ENCODE results near the gene MAN1A2.
"Not testable (repeated sequence)": the region's sequence is repeated elsewhere in the genome, so short reads cannot be mapped to it uniquely, and the experiment has no call there.

MAN1A2 gene

GRCh38 chr1:117339866-117340700 is 27.2 kb upstream of the MAN1A2 start:
- H3K27ac ChIP-seq (ENCODE audit: low read depth, low read length): no peak overlapping the region
- no peaks in the 10 kb centered on the region for H3K27me3 ChIP-seq (ENCODE audit: control insufficient read depth, insufficient read depth, low read length)
- no peak overlapping the region for H3K4me3 ChIP-seq (ENCODE audit: low read depth, low read length)
- H3K36me3 ChIP-seq (ENCODE audit: control insufficient read depth, insufficient read depth, low read length): no peaks in the 10 kb centered on the region
- H3K4me1 ChIP-seq (ENCODE audit: control insufficient read depth, insufficient read depth, low read length): peaks cover 6% of the 10 kb centered on the region; the same call in 1 of the 2 replicates
- H3K9me3 ChIP-seq (ENCODE audit: control insufficient read depth, insufficient read depth, low read depth, low read length): no peaks in the 10 kb centered on the region
- no peak overlapping the region for H3K9ac ChIP-seq (ENCODE audit: low read length)

GRCh38 chr1:117341123-117341522 is 26.1 kb upstream of the MAN1A2 start:
- Histone ChIP-seq H3K4me1 (ENCODE audit: control insufficient read depth, insufficient read depth, low read length) (peaks cover 7% of the 10 kb centered on the region; the same call in 1 of the 2 replicates), H3K4me3 (ENCODE audit: low read depth, low read length) (no peak overlapping the region), H3K9ac (ENCODE audit: low read length) (no peak overlapping the region), H3K9me3 (ENCODE audit: control insufficient read depth, insufficient read depth, low read depth, low read length) (no peaks in the 10 kb centered on the region), H3K36me3 (ENCODE audit: control insufficient read depth, insufficient read depth, low read length) (no peaks in the 10 kb centered on the region), H3K27me3 (ENCODE audit: control insufficient read depth, insufficient read depth, low read length) (no peaks in the 10 kb centered on the region), H3K27ac (ENCODE audit: low read depth, low read length) (no peak overlapping the region)

- Histone ChIP-seq H3K4me3 (ENCODE audit: low read depth, low read length) (no peak overlapping the region), H3K9ac (ENCODE audit: low read length) (no peak overlapping the region), H3K4me1 (ENCODE audit: control insufficient read depth, insufficient read depth, low read length) (peaks cover 16% of the 10 kb centered on the region), H3K27ac (ENCODE audit: low read depth, low read length) (no peak overlapping the region), H3K27me3 (ENCODE audit: control insufficient read depth, insufficient read depth, low read length) (no peaks in the 10 kb centered on the region), H3K9me3 (ENCODE audit: control insufficient read depth, insufficient read depth, low read depth, low read length) (no peaks in the 10 kb centered on the region), H3K36me3 (ENCODE audit: control insufficient read depth, insufficient read depth, low read length) (no peaks in the 10 kb centered on the region)
These were observed 24.9 kb upstream of the MAN1A2 start for GRCh38 chr1:117342397-117342796.

- Histone ChIP-seq H3K9ac (ENCODE audit: low read length) (no peak overlapping the region), H3K4me3 (ENCODE audit: low read depth, low read length) (no peak overlapping the region), H3K27ac (ENCODE audit: low read depth, low read length) (no peak overlapping the region), H3K4me1 (ENCODE audit: control insufficient read depth, insufficient read depth, low read length) (peaks cover 11% of the 10 kb centered on the region), H3K9me3 (ENCODE audit: control insufficient read depth, insufficient read depth, low read depth, low read length) (no peaks in the 10 kb centered on the region), H3K27me3 (ENCODE audit: control insufficient read depth, insufficient read depth, low read length) (peaks cover 5% of the 10 kb centered on the region; the same call in 1 of the 2 replicates), H3K36me3 (ENCODE audit: control insufficient read depth, insufficient read depth, low read length) (no peaks in the 10 kb centered on the region)
These were observed 20.9 kb upstream of the MAN1A2 start for GRCh38 chr1:117346206-117346928.

- Histone ChIP-seq H3K4me3 (ENCODE audit: low read depth, low read length) (no peak overlapping the region), H3K9me3 (ENCODE audit: control insufficient read depth, insufficient read depth, low read depth, low read length) (no peaks in the 10 kb centered on the region), H3K4me1 (ENCODE audit: control insufficient read depth, insufficient read depth, low read length) (peaks cover 11% of the 10 kb centered on the region), H3K27ac (ENCODE audit: low read depth, low read length) (no peak overlapping the region), H3K27me3 (ENCODE audit: control insufficient read depth, insufficient read depth, low read length) (peaks cover 5% of the 10 kb centered on the region; the same call in 1 of the 2 replicates), H3K36me3 (ENCODE audit: control insufficient read depth, insufficient read depth, low read length) (no peaks in the 10 kb centered on the region), H3K9ac (ENCODE audit: low read length) (no peak overlapping the region)
These were observed 19.3 kb upstream of the MAN1A2 start for GRCh38 chr1:117347907-117348306.

- H3K4me3 ChIP-seq (ENCODE audit: low read depth, low read length): not testable (repeated sequence)
These were observed 14.6 kb upstream of the MAN1A2 start for GRCh38 chr1:117352695-117353094.

GRCh38 chr1:117357833-117358603 is 9.2 kb upstream of the MAN1A2 start:
- not testable (repeated sequence) for H3K27me3 ChIP-seq (ENCODE audit: control insufficient read depth, insufficient read depth, low read length); H3K4me1 ChIP-seq (ENCODE audit: control insufficient read depth, insufficient read depth, low read length); H3K36me3 ChIP-seq (ENCODE audit: control insufficient read depth, insufficient read depth, low read length); H3K9me3 ChIP-seq (ENCODE audit: control insufficient read depth, insufficient read depth, low read depth, low read length); H3K27ac ChIP-seq (ENCODE audit: low read depth, low read length)
- peak overlapping the region; percentile 13 for H3K9ac ChIP-seq (ENCODE audit: low read length)
- H3K4me3 ChIP-seq (ENCODE audit: low read depth, low read length): peak overlapping the region; percentile 39

More at GRCh38 chr1:117352695-117353094, 14.6 kb upstream of the MAN1A2 start:
- not testable (repeated sequence) for H3K27ac ChIP-seq (ENCODE audit: low read depth, low read length); H3K9ac ChIP-seq (ENCODE audit: low read length); H3K4me1 ChIP-seq (ENCODE audit: control insufficient read depth, insufficient read depth, low read length); H3K9me3 ChIP-seq (ENCODE audit: control insufficient read depth, insufficient read depth, low read depth, low read length); H3K36me3 ChIP-seq (ENCODE audit: control insufficient read depth, insufficient read depth, low read length); H3K27me3 ChIP-seq (ENCODE audit: control insufficient read depth, insufficient read depth, low read length)

- Histone ChIP-seq H3K9ac (ENCODE audit: low read length) (peak overlapping the region; percentile 13), H3K4me3 (ENCODE audit: low read depth, low read length) (peak overlapping the region; percentile 39)
- H3K9me3 ChIP-seq (ENCODE audit: control insufficient read depth, insufficient read depth, low read depth, low read length); H3K4me1 ChIP-seq (ENCODE audit: control insufficient read depth, insufficient read depth, low read length); H3K27me3 ChIP-seq (ENCODE audit: control insufficient read depth, insufficient read depth, low read length); H3K36me3 ChIP-seq (ENCODE audit: control insufficient read depth, insufficient read depth, low read length); H3K27ac ChIP-seq (ENCODE audit: low read depth, low read length): not testable (repeated sequence)
These were observed 8.7 kb upstream of the MAN1A2 start for GRCh38 chr1:117358604-117358887.

- no peak overlapping the region for H3K9ac ChIP-seq (ENCODE audit: low read length)
- H3K27ac ChIP-seq (ENCODE audit: low read depth, low read length): no peak overlapping the region
- no peak overlapping the region for H3K4me3 ChIP-seq (ENCODE audit: low read depth, low read length)
- H3K4me1 ChIP-seq (ENCODE audit: control insufficient read depth, insufficient read depth, low read length): peaks cover 12% of the 10 kb centered on the region
- no peaks in the 10 kb centered on the region for H3K9me3 ChIP-seq (ENCODE audit: control insufficient read depth, insufficient read depth, low read depth, low read length)
- no peaks in the 10 kb centered on the region for H3K36me3 ChIP-seq (ENCODE audit: control insufficient read depth, insufficient read depth, low read length)
- H3K27me3 ChIP-seq (ENCODE audit: control insufficient read depth, insufficient read depth, low read length): no peaks in the 10 kb centered on the region
These were observed 7.5 kb upstream of the MAN1A2 start for GRCh38 chr1:117359561-117360289.

- H3K4me1 ChIP-seq (ENCODE audit: control insufficient read depth, insufficient read depth, low read length): peaks cover 23% of the 10 kb centered on the region
- H3K36me3 ChIP-seq (ENCODE audit: control insufficient read depth, insufficient read depth, low read length): no peaks in the 10 kb centered on the region
- no peaks in the 10 kb centered on the region for H3K9me3 ChIP-seq (ENCODE audit: control insufficient read depth, insufficient read depth, low read depth, low read length)
- no peak overlapping the region for H3K9ac ChIP-seq (ENCODE audit: low read length)
- H3K27me3 ChIP-seq (ENCODE audit: control insufficient read depth, insufficient read depth, low read length): no peaks in the 10 kb centered on the region
- no peak overlapping the region for H3K4me3 ChIP-seq (ENCODE audit: low read depth, low read length)
- no peak overlapping the region for H3K27ac ChIP-seq (ENCODE audit: low read depth, low read length)
These were observed 4.3 kb upstream of the MAN1A2 start for GRCh38 chr1:117362986-117363385.
